ENCODE data around the gene LCOR. TPM values are rescaled to one million over a fixed set of nuclear protein-coding genes. Genes with fewer than 3 reads are reported as not detected.

LCOR gene
- total and polyA plus RNA-seq, 9 of the 15 experiments (the other 6 are each of a cell fraction or from before 2014, with no cell fraction given): 3.6 to 25.2 (median 14.4) TPM

DNA sequence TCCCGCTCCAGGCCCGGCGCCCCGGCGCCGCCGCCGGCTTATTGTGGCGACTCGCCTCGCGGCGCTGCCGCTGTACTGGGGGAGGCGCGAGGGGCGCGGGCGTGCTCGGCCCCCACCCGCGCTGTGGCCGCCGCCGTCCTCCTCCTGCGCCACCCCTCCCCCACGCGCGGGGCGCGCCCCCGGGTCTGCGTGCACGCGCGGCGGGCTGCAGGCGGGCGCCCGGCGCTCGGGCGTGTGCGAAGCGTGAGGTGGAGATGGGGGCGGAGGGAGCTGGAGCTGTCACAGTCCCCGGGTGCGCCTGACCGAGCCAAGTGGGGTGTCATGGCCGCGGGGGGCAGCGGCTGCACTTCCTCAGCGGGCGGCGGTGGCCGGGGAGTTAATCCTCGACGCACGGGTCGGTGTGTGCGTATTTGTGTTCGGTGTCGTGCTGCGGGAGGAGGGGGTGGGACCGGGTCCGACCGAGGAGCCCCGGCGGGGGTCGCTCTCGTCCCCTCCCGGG, 672 bp downstream of the LCOR start (continued):
- TF ChIP-seq ZNF695 (CRISPR knock-in tag; IDR thresholded peaks at IDR 0.05): no peak
- TF ChIP-seq RAD21 (CRISPR knock-in tag; conservative IDR thresholded peaks at IDR 0.05 in 1 of 2, IDR thresholded peaks at IDR 0.05 in 1 of 2): no peak
- TF ChIP-seq SFPQ (IDR thresholded peaks at IDR 0.05; ENCODE audit: low read depth, low read length): no peak
- no peak for TF ChIP-seq SP2 (IDR thresholded peaks at IDR 0.05; ENCODE audit: extremely low read depth, low read depth, low read length, poor library complexity, severe bottlenecking)
- TF ChIP-seq SMARCA4 (IDR thresholded peaks at IDR 0.05): no peak
- no peak for TF ChIP-seq FOXK1 (CRISPR knock-in tag; IDR thresholded peaks at IDR 0.05; ENCODE audit: borderline replicate concordance)
- TF ChIP-seq GMEB1 (CRISPR knock-in tag; IDR thresholded peaks at IDR 0.05): peak; percentile 73
- no peak for TF ChIP-seq HMBOX1 (IDR thresholded peaks at IDR 0.05)
- peak; percentile 92; the same call in 1 of the 2 replicates for TF ChIP-seq ZNF197 (CRISPR knock-in tag; IDR thresholded peaks at IDR 0.05; ENCODE audit: low read depth)
- no peak for TF ChIP-seq BRCA1 (IDR thresholded peaks at IDR 0.05)
- no peak for TF ChIP-seq BRCA1 (CRISPR knock-in tag; IDR thresholded peaks at IDR 0.05)
- TF ChIP-seq CHD2 (IDR thresholded peaks at IDR 0.05; ENCODE audit: low read depth, low read length): no peak
- no peak for TF ChIP-seq HIVEP1 (CRISPR knock-in tag; IDR thresholded peaks at IDR 0.05)
- TF ChIP-seq PRPF4 (IDR thresholded peaks at IDR 0.05; ENCODE audit: insufficient read depth, low read depth, low read length, poor library complexity, severe bottlenecking): peak; percentile 32
- no peak for TF ChIP-seq ZNF780A (CRISPR knock-in tag; IDR thresholded peaks at IDR 0.05)
- TF ChIP-seq, protein P1, sequence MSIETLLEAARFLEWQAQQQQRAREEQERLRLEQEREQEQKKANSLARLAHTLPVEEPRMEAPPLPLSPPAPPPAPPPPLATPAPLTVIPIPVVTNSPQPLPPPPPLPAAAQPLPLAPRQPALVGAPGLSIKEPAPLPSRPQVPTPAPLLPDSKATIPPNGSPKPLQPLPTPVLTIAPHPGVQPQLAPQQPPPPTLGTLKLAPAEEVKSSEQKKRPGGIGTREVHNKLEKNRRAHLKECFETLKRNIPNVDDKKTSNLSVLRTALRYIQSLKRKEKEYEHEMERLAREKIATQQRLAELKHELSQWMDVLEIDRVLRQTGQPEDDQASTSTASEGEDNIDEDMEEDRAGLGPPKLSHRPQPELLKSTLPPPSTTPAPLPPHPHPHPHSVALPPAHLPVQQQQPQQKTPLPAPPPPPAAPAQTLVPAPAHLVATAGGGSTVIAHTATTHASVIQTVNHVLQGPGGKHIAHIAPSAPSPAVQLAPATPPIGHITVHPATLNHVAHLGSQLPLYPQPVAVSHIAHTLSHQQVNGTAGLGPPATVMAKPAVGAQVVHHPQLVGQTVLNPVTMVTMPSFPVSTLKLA (conservative IDR thresholded peaks at IDR 0.05): peak in 1 of 2 experiments; percentile 60; a peak in 2 of 4 replicates
- no peak for TF ChIP-seq SRSF3 (IDR thresholded peaks at IDR 0.05; ENCODE audit: insufficient read depth, low read length)
- no peak for TF ChIP-seq ZNF212 (CRISPR knock-in tag; IDR thresholded peaks at IDR 0.05)
- no peak for TF ChIP-seq RBM14 (IDR thresholded peaks at IDR 0.05; ENCODE audit: borderline replicate concordance, insufficient read depth, low read depth, low read length)
- TF ChIP-seq GATAD2A (IDR thresholded peaks at IDR 0.05): no peak
- 0 out of 2 replicates have a peak, but pooled peaks have one; percentile 26 for TF ChIP-seq CREM (IDR thresholded peaks at IDR 0.05; ENCODE audit: low read depth)
- TF ChIP-seq TRIM28 (IDR thresholded peaks at IDR 0.05): no peak
- TF ChIP-seq ZNF699 (CRISPR knock-in tag; IDR thresholded peaks at IDR 0.05; ENCODE audit: insufficient replicate concordance): no peak
